Measurements from ENCODE around the gene HOXB8.

The HOXB8 gene

DNA sequence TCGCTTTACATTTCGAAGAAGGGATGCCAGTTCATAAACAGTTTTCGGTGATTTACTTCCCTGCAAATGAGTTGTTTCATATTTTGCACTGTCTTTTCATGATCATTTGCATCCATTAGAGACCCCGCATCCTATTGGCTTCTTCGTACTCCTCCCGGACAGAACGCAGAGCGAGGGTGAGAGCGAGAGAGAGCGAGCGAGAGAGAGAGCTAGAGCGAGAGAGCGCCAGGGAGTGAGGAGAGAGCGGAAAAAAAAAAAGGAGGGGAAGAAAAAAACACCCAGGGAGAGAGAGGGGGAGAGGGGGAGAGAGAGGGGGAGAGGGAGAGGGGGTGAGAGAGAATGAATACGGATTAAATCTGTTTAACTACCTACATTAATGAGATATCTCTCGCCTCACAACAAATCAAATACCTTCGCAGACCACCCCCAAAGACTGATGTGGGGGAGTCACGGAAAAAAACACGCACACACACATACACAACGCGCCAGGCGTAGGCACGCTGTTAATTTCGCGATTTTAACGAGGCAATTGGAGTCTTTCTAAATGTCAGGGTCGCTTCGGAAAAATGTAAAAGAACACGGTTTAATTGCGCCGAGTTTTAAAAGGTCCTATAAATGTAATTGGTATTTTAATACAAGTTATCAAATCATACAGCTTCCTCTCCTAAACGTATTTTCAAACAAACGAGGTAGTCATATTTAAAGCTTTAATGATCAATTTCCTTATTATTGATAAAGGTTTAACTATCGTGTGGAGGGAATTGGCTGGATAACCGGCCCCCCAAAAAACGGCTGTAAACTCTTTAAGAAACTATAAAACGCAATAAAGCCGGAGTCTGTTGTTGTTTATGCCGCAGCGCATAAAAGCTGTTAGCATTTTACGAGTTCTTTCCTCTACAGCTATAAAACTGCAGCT, at the start of gene HOXB8:
Gene HOXB8, minus strand, starts transcription at position 246 of the 916 bp plus-strand sequence. CDS start 588 bp downstream, outside the sequence.
- DNase-seq = no peak

- DNase-seq = no peak
Observed at GRCh38 chr17:48663134-48663924, 48.2 kb upstream of the HOXB8 start.

- DNase-seq = no peak
Observed at GRCh38 chr17:48655913-48656312, 40.8 kb upstream of the HOXB8 start.

- no peak for DNase-seq
Observed at GRCh38 chr17:48649741-48650140, 34.6 kb upstream of the HOXB8 start.

GRCh38 chr17:48647963-48648245, 32.8 kb upstream of the HOXB8 start:
- DNase-seq = no peak

GRCh38 chr17:48647103-48647962, 32.2 kb upstream of the HOXB8 start:
- no peak for DNase-seq

- no peak for DNase-seq
Observed at GRCh38 chr17:48646183-48647102, 31.4 kb upstream of the HOXB8 start.

DNA sequence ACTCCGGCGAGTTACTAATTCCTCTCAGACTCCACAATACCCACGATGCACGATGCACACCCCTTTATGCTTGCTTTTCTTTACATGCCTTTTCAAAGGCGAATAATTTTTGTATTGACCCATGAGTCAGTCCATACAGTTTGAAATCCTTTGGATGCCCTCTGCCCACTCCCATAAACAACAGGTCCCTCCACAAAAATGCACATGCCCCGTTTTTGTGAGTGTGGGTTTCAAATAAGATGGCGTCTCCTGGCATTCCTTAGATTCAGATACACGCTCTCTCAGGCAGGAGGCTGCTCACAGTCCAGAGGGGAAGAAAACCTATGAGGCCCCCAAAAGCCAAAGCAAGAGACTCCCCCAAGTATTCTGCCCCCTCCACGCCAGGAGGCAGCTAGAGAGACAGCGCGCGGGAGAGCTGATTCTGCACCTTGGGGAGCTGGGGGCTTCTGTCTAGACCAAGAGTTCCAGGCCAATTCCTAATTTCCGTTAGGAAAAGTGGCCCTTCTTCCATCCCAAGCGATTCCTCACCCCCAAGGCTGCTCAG, 30.6 kb upstream of the HOXB8 start:
- no peak for DNase-seq

GRCh38 chr17:48644910-48645557, 29.9 kb upstream of the HOXB8 start:
- DNase-seq = no peak

DNA sequence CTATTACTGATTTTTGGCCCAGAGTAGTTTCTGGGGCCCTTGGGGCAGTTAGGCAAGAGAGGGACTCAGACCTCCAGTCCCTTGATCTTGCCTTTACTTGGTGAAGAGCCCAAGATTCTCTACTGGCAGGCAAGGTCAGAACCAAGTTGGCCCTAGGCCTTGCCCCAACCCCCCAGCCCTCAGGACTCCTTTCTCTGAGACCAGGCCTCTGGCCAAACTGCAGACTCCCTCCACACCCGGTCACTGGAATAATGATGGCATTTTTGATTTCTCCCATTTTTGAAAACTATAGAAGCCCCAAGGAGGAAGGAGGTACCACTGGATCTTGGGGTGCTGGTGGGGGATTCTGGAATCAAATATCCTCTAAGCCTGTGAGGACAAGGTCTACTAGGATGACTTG, 29.1 kb upstream of the HOXB8 start:
- no peak for DNase-seq

- DNase-seq = no peak
Observed at GRCh38 chr17:48643697-48644012, 28.6 kb upstream of the HOXB8 start.

- DNase-seq = no peak
Observed at GRCh38 chr17:48642843-48643696, 28.0 kb upstream of the HOXB8 start.

DNA sequence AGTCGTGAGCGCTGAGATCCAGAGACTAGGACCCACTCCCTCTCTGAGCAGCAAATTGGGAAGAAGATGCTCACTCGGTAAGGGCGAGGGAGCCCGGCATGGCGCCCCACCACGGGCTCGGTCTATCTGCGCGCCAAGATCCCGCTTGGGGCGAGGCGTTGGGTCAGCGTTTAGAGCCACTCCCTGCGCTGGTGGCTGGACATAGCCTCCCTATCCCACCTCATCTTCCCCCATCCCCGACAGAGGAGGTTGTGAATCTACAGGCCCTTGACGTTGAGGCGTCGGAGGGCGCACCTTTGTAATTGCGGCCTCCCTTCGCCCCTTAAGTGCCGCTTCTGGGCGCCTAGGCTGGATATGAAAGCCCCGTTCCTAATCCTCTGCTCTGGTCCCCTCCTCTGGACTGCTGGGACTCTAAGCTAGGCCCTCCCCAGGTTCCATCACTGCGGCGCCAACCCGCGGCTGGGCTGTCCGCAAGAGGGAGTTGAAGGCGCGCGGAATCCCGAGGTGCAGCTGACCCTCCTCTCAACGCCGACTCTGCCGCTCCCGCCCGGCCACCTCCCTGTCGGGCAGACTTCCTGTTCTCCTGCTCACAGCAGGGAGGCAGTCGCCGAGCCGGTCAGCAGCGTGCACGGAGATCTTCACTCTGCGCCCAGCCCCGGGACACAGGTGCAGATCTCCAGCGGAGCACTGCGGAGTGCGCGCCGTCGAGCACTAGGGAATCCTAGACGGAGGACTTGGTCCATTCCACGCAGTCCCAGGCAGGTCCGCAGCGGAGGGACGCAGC, 27.2 kb upstream of the HOXB8 start:
- DNase-seq = no peak

DNA sequence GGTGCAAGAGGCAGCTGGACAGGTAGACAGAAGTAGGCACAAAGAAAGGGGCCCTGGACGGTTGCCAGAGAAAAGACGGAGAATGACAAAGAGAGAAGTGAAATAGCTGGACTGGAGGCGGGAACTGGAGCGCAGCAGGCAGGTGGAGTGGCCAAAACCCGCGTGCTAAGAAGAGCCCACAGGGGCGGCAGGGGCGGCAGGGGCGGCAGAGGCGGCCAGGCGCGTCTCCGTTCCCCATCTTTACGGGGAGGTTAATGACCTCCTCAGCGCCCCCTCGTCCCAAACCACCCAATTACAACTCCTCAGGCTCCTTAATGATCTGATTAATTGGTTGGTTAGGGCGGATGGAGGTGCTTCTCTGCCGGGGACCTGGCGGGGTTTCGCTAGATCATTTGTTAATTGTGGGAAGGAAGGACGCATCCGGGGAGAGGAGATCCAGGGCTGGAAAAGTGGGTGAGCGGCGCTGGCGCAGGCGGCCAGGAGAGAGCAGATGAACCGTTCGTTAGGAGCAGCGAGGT, 26.5 kb upstream of the HOXB8 start:
- no peak for DNase-seq

DNA sequence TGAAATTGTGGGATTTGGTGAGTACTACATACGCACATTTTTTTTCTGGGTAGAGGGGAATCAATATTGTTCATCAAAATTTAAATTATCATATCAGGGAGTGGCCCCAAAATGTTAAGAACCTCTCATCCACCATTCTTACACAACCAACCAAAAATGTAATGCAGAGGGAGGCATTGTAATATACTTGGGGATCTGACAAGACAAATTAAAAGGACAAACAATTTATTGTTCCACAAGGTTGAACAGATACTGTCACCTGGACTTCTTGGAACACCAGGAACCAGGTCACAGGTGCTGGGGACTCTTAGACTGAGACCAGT, 25.7 kb upstream of the HOXB8 start:
- no peak for DNase-seq

DNA sequence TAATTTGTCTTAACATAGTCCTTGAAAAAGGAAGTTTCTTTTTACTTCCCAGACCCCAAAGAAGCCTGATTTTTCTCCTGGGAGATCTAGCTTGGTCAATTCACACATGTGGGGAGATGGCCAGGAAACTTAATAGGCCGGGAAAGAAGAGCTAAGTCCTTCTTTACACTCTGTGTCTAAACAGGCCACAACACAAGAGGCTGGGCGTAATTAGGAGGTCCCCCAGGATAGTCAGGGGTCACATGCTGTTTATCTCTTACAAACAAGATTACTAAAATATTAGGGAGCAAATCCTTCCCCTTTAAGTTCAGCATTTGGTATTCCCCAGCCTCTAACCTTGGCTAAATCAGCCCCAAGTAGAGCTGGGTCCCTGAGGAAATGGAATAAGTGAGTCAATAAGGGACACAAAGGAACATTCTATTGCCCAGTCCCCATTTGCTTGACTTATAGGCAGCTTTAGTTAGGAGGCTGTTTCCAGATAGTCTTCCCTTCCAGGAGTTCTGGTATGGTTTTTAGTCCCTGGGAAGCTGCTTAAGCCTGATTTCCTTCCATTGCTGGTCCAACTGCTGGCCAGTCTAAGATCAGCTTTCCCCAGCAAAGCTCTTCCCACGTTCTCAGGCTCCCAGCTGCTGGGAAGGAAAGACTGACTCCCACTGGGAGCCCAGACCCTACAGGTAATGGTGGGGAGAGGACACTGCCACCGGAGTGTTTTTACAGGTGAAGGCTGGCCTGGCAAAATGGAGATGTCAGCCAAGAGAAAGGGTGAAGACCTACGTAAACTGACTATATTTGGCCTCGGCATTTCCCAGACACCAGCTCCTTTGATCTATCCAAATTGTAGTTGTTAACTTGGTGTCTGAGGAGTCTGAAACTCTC, 25.1 kb upstream of the HOXB8 start:
- no peak for DNase-seq

GRCh38 chr17:48639136-48639535, 24.0 kb upstream of the HOXB8 start:
- no peak for DNase-seq

Measured in DMS 273 treated with DMSO at 0.1 percent for 48 hours (cell line).